Esophagus muscularis mucosa (tissue), 4 donors: ENCODE measurements around the gene CNPY3.

Experiments
- CTCF ChIP-seq, 3 experiments: fragments of 200-600 bp in 2 of 3; fragments of 450-650 bp in 1 of 3; sonication (generic) in 2 of 3; IDR thresholded peaks; one replicate each; pipeline ENCODE4 v1.5.1; 2017 to 2019; ENCODE audit warnings: antibody characterized with exemption in 3 of 3, mild to moderate bottlenecking in 2 of 3, moderate library complexity in 1 of 3
- EP300 ChIP-seq: sonication (generic); formaldehyde crosslinking; IDR thresholded peaks from one replicate; pipeline ENCODE4 v1.6.1; 2017; ENCODE audit warnings: antibody characterized with exemption
- POLR2A ChIP-seq: fragments of 450-650 bp; IDR thresholded peaks from one replicate; pipeline ENCODE4 v1.6.1; 2017; ENCODE audit warnings: antibody characterized with exemption, moderate library complexity, mild to moderate bottlenecking, low read depth
- POLR2AphosphoS5 ChIP-seq, 2 donors: sonication (generic); formaldehyde crosslinking; IDR thresholded peaks; one replicate each; pipeline ENCODE4 v1.6.1; 2017; ENCODE audit warnings: antibody characterized with exemption in 2 of 2

DNA sequence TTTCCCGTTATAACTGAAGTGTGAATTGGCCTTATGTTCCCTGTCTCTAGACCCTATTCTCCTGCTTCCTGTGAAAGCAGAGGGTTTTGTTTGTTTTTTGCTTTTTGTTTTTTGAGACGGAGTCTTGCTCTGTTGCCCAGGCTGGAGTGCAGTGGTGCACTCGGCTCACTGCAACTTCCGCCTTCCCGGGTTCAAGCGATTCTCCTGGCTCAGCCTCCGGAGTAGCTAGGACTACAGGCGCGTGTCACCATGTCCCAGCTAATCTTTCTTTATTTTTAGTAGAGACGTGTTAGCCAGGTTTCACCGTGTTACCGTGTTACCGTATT is 30.6 kb downstream of the CNPY3 start:
- TF ChIP-seq CTCF (IDR thresholded peaks at IDR 0.05) (no peak), POLR2A (no peak), EP300 (no peak), POLR2AphosphoS5 (IDR thresholded peaks at IDR 0.05) (no peak)
